Gastrocnemius medialis (tissue), 4 donors: ENCODE data around the gene TMEM14B. TPM values are rescaled to one million over a fixed set of nuclear protein-coding genes. Genes with fewer than 3 reads are reported as not detected.
"Not testable (repeated sequence)": the region's sequence is repeated elsewhere in the genome, so short reads cannot be mapped to it uniquely, and the experiment has no call there.

ENCODE experiments used
- ATAC-seq, 2 donors: fragments of 150-250 bp; one replicate each; pipeline ENCODE4 v1.9.1; 2016
- DNase-seq, 2 donors: peaks; one replicate each; pipeline ENCODE4 v3.0.0-alpha.2; 2019
- H3K27ac ChIP-seq, 4 donors: fragments of 200-600 bp; sonication (generic); 1 replicate in 1 of 4; 2 replicates in 3 of 4; pipeline ENCODE4 v1.5.1; 2016 to 2018; ENCODE audit warnings: mild to moderate bottlenecking in 2 of 4, moderate library complexity in 1 of 4
- H3K27me3 ChIP-seq, 3 donors: fragments of 200-600 bp; sonication (generic) in 2 of 3; 1 replicate in 1 of 3; 2 replicates in 2 of 3; pipeline versions ENCODE4 v1.5.1 to v1.6.0; 2016 to 2019; ENCODE audit warnings: mild to moderate bottlenecking in 1 of 3, moderate library complexity in 1 of 3
- H3K36me3 ChIP-seq, 2 donors: fragments of 200-600 bp; sonication (generic) in 1 of 2; one replicate each; pipeline ENCODE4 v1.5.1; 2017 to 2018
- H3K4me1 ChIP-seq, 2 donors: fragments of 200-600 bp; sonication (generic) in 1 of 2; one replicate each; pipeline ENCODE4 v1.5.1; 2016 to 2017; ENCODE audit warnings: mild to moderate bottlenecking in 2 of 2
- H3K4me3 ChIP-seq, 4 donors: fragments of 200-600 bp; sonication (generic) in 3 of 4; 1 replicate in 1 of 4; 2 replicates in 3 of 4; pipeline ENCODE4 v1.5.1; 2016 to 2019; ENCODE audit warnings: mild to moderate bottlenecking in 2 of 4
- H3K9me3 ChIP-seq, 3 donors: fragments of 200-600 bp; sonication (generic) in 2 of 3; 1 replicate in 1 of 3; 2 replicates in 2 of 3; pipeline ENCODE4 v1.5.1; 2016 to 2019
- CTCF ChIP-seq, 5 experiments: fragments of 450-650 bp in 3 of 5; fragments of 200-600 bp in 2 of 5; sonication (generic) in 2 of 5; IDR thresholded peaks in 4 of 5; conservative IDR thresholded peaks in 1 of 5; 1 replicate in 4 of 5; 2 replicates in 1 of 5; pipeline ENCODE4 v1.5.1; 2016 to 2019; ENCODE audit warnings: antibody characterized with exemption in 5 of 5, mild to moderate bottlenecking in 3 of 5, moderate library complexity in 3 of 5
- POLR2A ChIP-seq, 2 donors: fragments of 450-650 bp; IDR thresholded peaks; one replicate each; pipeline ENCODE4 v1.6.1; 2017; ENCODE audit warnings: antibody characterized with exemption in 2 of 2, mild to moderate bottlenecking in 2 of 2, moderate library complexity in 2 of 2
- in situ Hi-C, 4 donors: fragments of 200-750 bp; cut with MboI; loops; one replicate each; pipeline versions ENCODE4 v1.15.0 to v1.8.0; 2017; ENCODE audit warnings: low sequenced_read_pairs in 4 of 4
- intact Hi-C: fragments of 100-400 bp; cut with DNase I; formaldehyde crosslinking; loops from one replicate; pipeline ENCODE4 v1.15.1; 2023; ENCODE audit warnings: low total_unique reads
- total RNA-seq, 4 donors: library from RNA; depleted of rRNA; stranded (reverse); fragments of >200 nt; gene quantifications; one replicate each; pipeline versions ENCODE4 v1.1.0 to v1.2.3, GENCODE V29; 2016

TMEM14B gene
- total RNA-seq, 4 donors from 2014 or later, result 68.3 to 93.8 (median 79.4) TPM

DNA sequence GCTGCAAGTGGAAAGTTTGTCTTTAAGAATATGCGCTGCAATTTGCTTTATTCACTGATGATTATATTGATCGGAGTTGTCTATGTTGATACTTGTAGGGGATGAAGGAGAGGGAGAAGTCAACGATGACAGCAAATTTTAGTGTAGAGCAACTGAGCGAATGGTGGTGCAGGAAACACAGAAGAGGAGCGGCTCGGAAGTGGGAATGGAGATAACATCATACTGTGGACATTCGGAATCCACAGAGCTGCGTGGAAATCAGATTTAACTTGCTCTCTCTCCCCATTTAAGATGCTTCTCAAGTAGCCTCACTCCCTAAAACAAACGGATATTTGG lies 722 bp upstream of the TMEM14B start:
- H3K4me1 ChIP-seq, result peaks cover 22 to 26% of the 10 kb centered on the region in 2 donors
- in situ Hi-C loops, result loop anchor here in 1 of 4 donors (10.0 kb wide), 1 partner anchor 52 kb away; the partner anchor contains the start of genes C6orf52 and PAK1IP1
- peaks cover 0 to 14% of the 10 kb centered on the region in 2 donors for H3K36me3 ChIP-seq
- DNase-seq, result no peak
- ATAC-seq, result peak in 1 of 2 donors; percentile 1
- TF ChIP-seq CTCF (IDR thresholded peaks at IDR 0.05 in 4 of 5, conservative IDR thresholded peaks at IDR 0.05 in 1 of 5), result no peak
- no peak for TF ChIP-seq POLR2A (IDR thresholded peaks at IDR 0.05)
- no peaks in the 10 kb centered on the region for H3K9me3 ChIP-seq
- H3K4me3 ChIP-seq, result peak overlapping the region; percentile 69 to 91 (median 74)
- no peaks in the 10 kb centered on the region for H3K27me3 ChIP-seq
- intact Hi-C loops, result loop anchor here (1.0 kb wide), 3 partner anchors 25 to 236 kb away; partner anchors contain the start of genes C6orf52 and PAK1IP1
- peak overlapping the region; percentile 78 to 95 (median 86) for H3K27ac ChIP-seq

GRCh38 chr6:10749734-10750133 lies 2.1 kb downstream of the TMEM14B start:
- Histone ChIP-seq H3K36me3 (peaks cover 0 to 43% of the 10 kb centered on the region in 2 donors), H3K4me1 (peaks cover 22 to 26% of the 10 kb centered on the region in 2 donors), H3K9me3 (no peaks in the 10 kb centered on the region), H3K27me3 (no peaks in the 10 kb centered on the region), H3K4me3 (no peak overlapping the region), H3K27ac (peak overlapping the region in 1 of 4 donors; percentile 83)
- in situ Hi-C loops, result loop anchor here in 1 of 4 donors (10.0 kb wide), 1 partner anchor 55 kb away; the partner anchor contains the start of genes C6orf52 and PAK1IP1
- intact Hi-C loops, result no loop called here
- ATAC-seq, result no peak
- no peak for TF ChIP-seq POLR2A (IDR thresholded peaks at IDR 0.05)
- no peak for TF ChIP-seq CTCF (IDR thresholded peaks at IDR 0.05 in 4 of 5, conservative IDR thresholded peaks at IDR 0.05 in 1 of 5)
- DNase-seq, result no peak

- H3K4me3 ChIP-seq, in situ Hi-C loops, DNase-seq, ATAC-seq, intact Hi-C loops, H3K27me3 ChIP-seq, H3K9me3 ChIP-seq, H3K27ac ChIP-seq: not testable (repeated sequence)
- peaks cover 0 to 50% of the 10 kb centered on the region in 2 donors for H3K36me3 ChIP-seq
- peaks cover 22 to 26% of the 10 kb centered on the region in 2 donors for H3K4me1 ChIP-seq
These were observed 3.0 kb downstream of the TMEM14B start for GRCh38 chr6:10750568-10750967.

DNA sequence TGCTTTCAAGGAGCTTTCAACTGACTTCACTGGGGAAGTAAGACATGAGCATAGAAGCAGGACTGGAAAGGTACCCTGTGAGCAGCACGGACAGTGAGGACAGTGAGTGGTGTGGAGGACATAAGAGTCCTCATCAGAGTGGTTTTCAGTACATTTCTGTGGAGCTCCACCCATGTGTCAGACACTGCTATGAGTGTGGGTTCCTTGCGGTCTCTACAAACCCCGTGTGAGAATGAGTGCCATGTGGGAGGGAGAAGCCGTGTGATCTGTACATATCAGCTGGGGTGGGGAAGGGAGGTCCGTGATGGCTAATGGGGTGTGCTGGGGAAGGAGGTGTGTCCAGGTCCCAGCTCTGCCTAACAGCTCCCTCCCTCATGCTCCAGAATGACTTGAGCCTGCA lies 4.2 kb downstream of the TMEM14B start:
- H3K27me3 ChIP-seq, ATAC-seq, in situ Hi-C loops, H3K27ac ChIP-seq, DNase-seq, H3K9me3 ChIP-seq, H3K4me3 ChIP-seq, intact Hi-C loops: not testable (repeated sequence)
- Histone ChIP-seq H3K4me1 (peaks cover 20 to 29% of the 10 kb centered on the region in 2 donors), H3K36me3 (peaks cover 0 to 58% of the 10 kb centered on the region in 2 donors)

GRCh38 chr6:10756085-10756484 lies 8.5 kb downstream of the TMEM14B start:
- Histone ChIP-seq H3K36me3 (peaks cover 0 to 51% of the 10 kb centered on the region in 2 donors), H3K9me3 (no peaks in the 10 kb centered on the region)
- no peak for ATAC-seq

More at GRCh38 chr6:10756085-10756484, 8.5 kb downstream of the TMEM14B start:
- no peaks in the 10 kb centered on the region for H3K27me3 ChIP-seq
- in situ Hi-C loops, result no loop called here
- H3K4me3 ChIP-seq, result no peak overlapping the region
- TF ChIP-seq POLR2A (IDR thresholded peaks at IDR 0.05), result no peak
- TF ChIP-seq CTCF (IDR thresholded peaks at IDR 0.05 in 4 of 5, conservative IDR thresholded peaks at IDR 0.05 in 1 of 5), result no peak
- intact Hi-C loops, result no loop called here
- DNase-seq, result no peak
- H3K27ac ChIP-seq, result no peak overlapping the region
- H3K4me1 ChIP-seq, result peaks cover 0 to 4% of the 10 kb centered on the region in 2 donors
